ENCODE measurements around the gene PIK3CA.

DNA sequence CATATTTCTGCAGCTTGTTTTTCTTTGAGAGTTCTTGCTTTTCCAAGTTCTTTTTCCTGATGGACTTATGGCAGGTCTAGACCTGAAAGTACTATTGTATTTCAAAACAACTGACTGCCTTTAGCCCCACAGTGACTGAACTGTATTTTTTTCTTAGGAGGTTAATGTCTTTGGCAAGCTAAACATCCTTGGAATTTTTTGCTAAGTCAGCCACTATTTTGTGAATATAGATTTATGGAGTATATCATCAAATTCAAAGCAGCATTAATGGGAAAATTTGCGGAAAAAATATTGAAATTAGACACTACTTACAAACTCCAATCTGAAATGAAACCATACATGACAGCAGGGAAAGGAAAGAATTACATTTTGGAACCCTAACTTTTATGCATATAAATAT lies 8.6 kb downstream of the PIK3CA start:
- no peak for TF ChIP-seq POLR2A (IDR thresholded peaks at IDR 0.05; ENCODE audit: low read depth, low read length)
- TF ChIP-seq, protein P1, sequence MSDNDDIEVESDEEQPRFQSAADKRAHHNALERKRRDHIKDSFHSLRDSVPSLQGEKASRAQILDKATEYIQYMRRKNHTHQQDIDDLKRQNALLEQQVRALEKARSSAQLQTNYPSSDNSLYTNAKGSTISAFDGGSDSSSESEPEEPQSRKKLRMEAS (IDR thresholded peaks at IDR 0.05; ENCODE audit: insufficient read depth, insufficient read length) = no peak
- TF ChIP-seq, protein P2, sequence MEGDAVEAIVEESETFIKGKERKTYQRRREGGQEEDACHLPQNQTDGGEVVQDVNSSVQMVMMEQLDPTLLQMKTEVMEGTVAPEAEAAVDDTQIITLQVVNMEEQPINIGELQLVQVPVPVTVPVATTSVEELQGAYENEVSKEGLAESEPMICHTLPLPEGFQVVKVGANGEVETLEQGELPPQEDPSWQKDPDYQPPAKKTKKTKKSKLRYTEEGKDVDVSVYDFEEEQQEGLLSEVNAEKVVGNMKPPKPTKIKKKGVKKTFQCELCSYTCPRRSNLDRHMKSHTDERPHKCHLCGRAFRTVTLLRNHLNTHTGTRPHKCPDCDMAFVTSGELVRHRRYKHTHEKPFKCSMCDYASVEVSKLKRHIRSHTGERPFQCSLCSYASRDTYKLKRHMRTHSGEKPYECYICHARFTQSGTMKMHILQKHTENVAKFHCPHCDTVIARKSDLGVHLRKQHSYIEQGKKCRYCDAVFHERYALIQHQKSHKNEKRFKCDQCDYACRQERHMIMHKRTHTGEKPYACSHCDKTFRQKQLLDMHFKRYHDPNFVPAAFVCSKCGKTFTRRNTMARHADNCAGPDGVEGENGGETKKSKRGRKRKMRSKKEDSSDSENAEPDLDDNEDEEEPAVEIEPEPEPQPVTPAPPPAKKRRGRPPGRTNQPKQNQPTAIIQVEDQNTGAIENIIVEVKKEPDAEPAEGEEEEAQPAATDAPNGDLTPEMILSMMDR (IDR thresholded peaks at IDR 0.05; ENCODE audit: extremely low read depth in 1 of 2, insufficient read depth in 1 of 2, low read depth in 1 of 2, low read length in 2 of 2) = no peak
- TF ChIP-seq POLR2AphosphoS5 (IDR thresholded peaks at IDR 0.05; ENCODE audit: insufficient read depth, low read depth, low read length) = no peak

Data from endothelial cell of umbilical vein (primary cell).